ENCODE results near the gene QSOX2.

DNA sequence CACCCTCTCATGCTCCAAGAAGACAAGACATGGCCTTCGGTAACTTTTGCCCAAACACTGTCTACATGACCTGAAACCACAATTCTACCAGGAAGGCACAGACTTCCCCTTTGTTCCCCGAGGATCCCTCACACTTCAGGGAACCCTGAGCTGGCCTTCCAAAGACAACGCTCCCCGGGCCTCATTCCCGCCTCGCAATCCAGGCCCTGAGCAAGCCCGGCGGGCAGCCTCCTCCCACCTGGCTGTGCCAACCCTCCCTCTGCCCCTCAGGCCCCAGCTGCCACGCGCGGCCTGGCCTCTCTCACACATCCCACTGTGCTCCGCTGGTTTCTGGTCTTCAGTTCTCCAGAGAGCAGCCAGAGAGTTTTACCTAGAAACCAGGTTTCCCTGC, 7.3 kb downstream of the QSOX2 start:
- TF ChIP-seq, protein P1, sequence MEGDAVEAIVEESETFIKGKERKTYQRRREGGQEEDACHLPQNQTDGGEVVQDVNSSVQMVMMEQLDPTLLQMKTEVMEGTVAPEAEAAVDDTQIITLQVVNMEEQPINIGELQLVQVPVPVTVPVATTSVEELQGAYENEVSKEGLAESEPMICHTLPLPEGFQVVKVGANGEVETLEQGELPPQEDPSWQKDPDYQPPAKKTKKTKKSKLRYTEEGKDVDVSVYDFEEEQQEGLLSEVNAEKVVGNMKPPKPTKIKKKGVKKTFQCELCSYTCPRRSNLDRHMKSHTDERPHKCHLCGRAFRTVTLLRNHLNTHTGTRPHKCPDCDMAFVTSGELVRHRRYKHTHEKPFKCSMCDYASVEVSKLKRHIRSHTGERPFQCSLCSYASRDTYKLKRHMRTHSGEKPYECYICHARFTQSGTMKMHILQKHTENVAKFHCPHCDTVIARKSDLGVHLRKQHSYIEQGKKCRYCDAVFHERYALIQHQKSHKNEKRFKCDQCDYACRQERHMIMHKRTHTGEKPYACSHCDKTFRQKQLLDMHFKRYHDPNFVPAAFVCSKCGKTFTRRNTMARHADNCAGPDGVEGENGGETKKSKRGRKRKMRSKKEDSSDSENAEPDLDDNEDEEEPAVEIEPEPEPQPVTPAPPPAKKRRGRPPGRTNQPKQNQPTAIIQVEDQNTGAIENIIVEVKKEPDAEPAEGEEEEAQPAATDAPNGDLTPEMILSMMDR (IDR thresholded peaks at IDR 0.05) = no peak
- no peak for TF ChIP-seq POLR2AphosphoS5 (IDR thresholded peaks at IDR 0.05)
- no peak for TF ChIP-seq POLR2A (IDR thresholded peaks at IDR 0.05)
